Measurements from ENCODE around the gene CD40.
A peak's percentile ranks its signal among the peaks of the same experiment; 100 is the strongest.

The CD40 gene

GRCh38 chr20:46084805-46085178 lies 33.3 kb upstream of the CD40 start:
- POLR2A ChIA-PET, result no interaction called here
- TF ChIP-seq CTCF (IDR thresholded peaks at IDR 0.05; ENCODE audit: insufficient read depth, low read length, missing control alignments), result no peak
- no peak for DNase-seq (ENCODE audit: low read depth, low spot score)
- no peak overlapping the region for H3K4me3 ChIP-seq (ENCODE audit: low read depth, low read length)
- CTCF ChIA-PET, result interaction anchor here (0.7 to 1.3 kb wide), 3 partner anchors 70 to 111 kb away, joined by 3 to 8 read pairs (median 4); no protein-coding TSS in a partner anchor

GRCh38 chr20:46085179-46085851 lies 32.8 kb upstream of the CD40 start:
- DNase-seq (ENCODE audit: low read depth, low spot score), result no peak
- H3K4me3 ChIP-seq (ENCODE audit: low read depth, low read length), result no peak overlapping the region
- POLR2A ChIA-PET, result no interaction called here
- CTCF ChIA-PET, result interaction anchor here (0.7 to 1.3 kb wide), 5 partner anchors 23 to 112 kb away, joined by 3 to 8 read pairs (median 3); no protein-coding TSS in a partner anchor
- TF ChIP-seq CTCF (IDR thresholded peaks at IDR 0.05; ENCODE audit: insufficient read depth, low read length, missing control alignments), result no peak

GRCh38 chr20:46087161-46087560 lies 31.0 kb upstream of the CD40 start:
- no peak for TF ChIP-seq CTCF (IDR thresholded peaks at IDR 0.05; ENCODE audit: insufficient read depth, low read length, missing control alignments)

GRCh38 chr20:46088409-46089166 lies 29.5 kb upstream of the CD40 start:
- H3K4me3 ChIP-seq (ENCODE audit: low read depth, low read length), result peak overlapping the region; percentile 92
- POLR2A ChIA-PET, result no interaction called here
- no peak for TF ChIP-seq CTCF (IDR thresholded peaks at IDR 0.05; ENCODE audit: insufficient read depth, low read length, missing control alignments)
- CTCF ChIA-PET, result interaction anchor here (0.6 to 2.5 kb wide), 18 partner anchors 8 to 973 kb away, joined by 3 to 17 read pairs (median 5); no protein-coding TSS in a partner anchor
- DNase-seq (ENCODE audit: low read depth, low spot score), result no peak

More at GRCh38 chr20:46087161-46087560, 31.0 kb upstream of the CD40 start:
- ChIA-PET POLR2A (no interaction called here), CTCF (interaction anchor here (1.2 to 2.5 kb wide), 10 partner anchors 9 to 117 kb away, joined by 4 to 14 read pairs (median 6); no protein-coding TSS in a partner anchor)
- no peak overlapping the region for H3K4me3 ChIP-seq (ENCODE audit: low read depth, low read length)
- DNase-seq (ENCODE audit: low read depth, low spot score), result no peak

GRCh38 chr20:46089167-46089416 lies 29.0 kb upstream of the CD40 start:
- POLR2A ChIA-PET, result no interaction called here
- H3K4me3 ChIP-seq (ENCODE audit: low read depth, low read length), result peak overlapping the region; percentile 92
- TF ChIP-seq CTCF (IDR thresholded peaks at IDR 0.05; ENCODE audit: insufficient read depth, low read length, missing control alignments), result no peak
- DNase-seq (ENCODE audit: low read depth, low spot score), result no peak
- CTCF ChIA-PET, result interaction anchor here (0.6 to 2.5 kb wide), 13 partner anchors 9 to 972 kb away, joined by 3 to 17 read pairs (median 5); no protein-coding TSS in a partner anchor

All from AG04449 (cell line).